Activated CD4-positive, alpha-beta memory T cell treated with anti-CD3 and anti-CD28 coated beads, Interleukin-2, amount 10 ng/mL, durations not matched to agents 7 days and 5 days (primary cell): ENCODE measurements around the gene CMSS1. TPM values are rescaled to one million over a fixed set of nuclear protein-coding genes. Genes with fewer than 3 reads are reported as not detected.

Source experiments
- CTCF ChIA-PET: fragments of 350-600 bp; sonication (Branson Sonifier 250); formaldehyde crosslinking; loops from one replicate; lab custom pipeline; 2021; ENCODE audit warnings: antibody characterized with exemption, inconsistent platforms; lab: Charles Lee
- POLR2A ChIA-PET: fragments of 350-600 bp; sonication (Branson Sonifier 250); formaldehyde crosslinking; loops from one replicate; lab custom pipeline; 2021; ENCODE audit warnings: antibody characterized with exemption; lab: Charles Lee
- DNase-seq: peaks from one replicate; pipeline ENCODE4 v3.0.0-alpha.2; 2020
- H3K27ac Mint-ChIP-seq: one replicate; pipeline ENCODE4 v1.8.0; 2021; ENCODE audit warnings: mild to moderate bottlenecking, mixed read lengths
- H3K27me3 Mint-ChIP-seq: one replicate; pipeline ENCODE4 v1.8.0; 2021; ENCODE audit warnings: mixed read lengths
- H3K36me3 Mint-ChIP-seq: one replicate; pipeline ENCODE4 v1.8.0; 2021; ENCODE audit warnings: low read depth, mixed read lengths
- H3K4me1 Mint-ChIP-seq: one replicate; pipeline ENCODE4 v1.8.0; 2021; ENCODE audit warnings: mixed read lengths
- H3K4me3 Mint-ChIP-seq: one replicate; pipeline ENCODE4 v1.8.0; 2021; ENCODE audit warnings: mild to moderate bottlenecking, mixed read lengths
- H3K9me3 Mint-ChIP-seq: one replicate; pipeline ENCODE4 v1.8.0; 2021; ENCODE audit warnings: mixed read lengths
- total RNA-seq, 2 experiments: library from RNA; stranded (reverse); gene quantifications; one replicate each; pipeline ENCODE4 v1.2.3, GENCODE V29; 2021

CMSS1 gene
- total RNA-seq, 2 experiments from 2014 or later: 28.0 to 31.0 TPM

DNA sequence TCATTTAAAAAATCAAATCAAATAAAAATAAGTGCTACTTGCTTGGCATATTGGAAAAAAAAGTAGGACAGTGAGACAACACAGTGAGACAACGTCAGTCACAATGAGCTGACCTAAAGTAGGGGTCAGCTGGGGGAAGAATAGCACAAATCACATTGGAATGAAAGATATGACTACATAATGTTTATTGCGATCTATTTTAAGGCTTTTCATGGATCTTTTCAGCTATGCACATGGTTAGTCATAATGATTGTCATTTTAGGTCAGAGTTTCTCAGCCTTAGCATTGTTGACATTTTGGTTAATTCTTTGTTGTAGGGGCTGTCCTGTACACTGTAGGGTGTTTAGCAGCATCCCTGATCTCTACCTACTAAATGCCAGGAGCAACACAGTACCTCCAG, 44.5 kb downstream of the CMSS1 start:
- Mint-ChIP-seq H3K9me3 (no peaks in the 10 kb centered on the region), H3K27me3 (no peaks in the 10 kb centered on the region), H3K36me3 (peaks cover 11% of the 10 kb centered on the region), H3K4me1 (peaks cover 47% of the 10 kb centered on the region), H3K4me3 (no peak overlapping the region), H3K27ac (no peak overlapping the region)
- ChIA-PET POLR2A (interaction anchor here (2.4 kb wide), 1 partner anchor 9 kb away, joined by 6 read pairs; no protein-coding TSS in a partner anchor), CTCF (interaction anchor here (0.6 kb wide), 1 partner anchor 22 kb away, joined by 4 read pairs; no protein-coding TSS in a partner anchor)
- no peak for DNase-seq

DNA sequence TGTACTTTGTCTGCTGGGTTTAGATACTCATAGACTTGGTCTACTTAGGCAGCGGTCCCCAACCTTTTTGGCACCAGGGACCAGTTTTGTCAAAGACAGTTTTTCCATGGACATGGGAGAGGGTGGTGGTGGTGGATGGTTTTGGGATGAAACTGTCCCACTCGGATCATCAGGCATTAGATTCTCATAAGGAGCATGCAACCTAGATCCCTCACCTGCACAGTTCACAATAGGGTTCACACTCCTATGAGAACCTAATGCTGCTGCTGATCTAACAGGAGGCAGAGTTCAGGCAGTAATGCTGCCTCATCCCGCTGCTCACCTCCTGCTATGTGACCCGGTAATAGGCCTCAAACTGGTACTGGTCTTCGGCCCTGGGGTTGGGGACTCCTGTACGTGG, 45.3 kb downstream of the CMSS1 start:
- CTCF ChIA-PET: no interaction called here
- POLR2A ChIA-PET: no interaction called here
- H3K4me3 Mint-ChIP-seq: no peak overlapping the region
- peaks cover 53% of the 10 kb centered on the region for H3K4me1 Mint-ChIP-seq
- H3K27ac Mint-ChIP-seq: no peak overlapping the region
- no peaks in the 10 kb centered on the region for H3K27me3 Mint-ChIP-seq
- DNase-seq: no peak
- H3K36me3 Mint-ChIP-seq: peaks cover 11% of the 10 kb centered on the region
- H3K9me3 Mint-ChIP-seq: no peaks in the 10 kb centered on the region

DNA sequence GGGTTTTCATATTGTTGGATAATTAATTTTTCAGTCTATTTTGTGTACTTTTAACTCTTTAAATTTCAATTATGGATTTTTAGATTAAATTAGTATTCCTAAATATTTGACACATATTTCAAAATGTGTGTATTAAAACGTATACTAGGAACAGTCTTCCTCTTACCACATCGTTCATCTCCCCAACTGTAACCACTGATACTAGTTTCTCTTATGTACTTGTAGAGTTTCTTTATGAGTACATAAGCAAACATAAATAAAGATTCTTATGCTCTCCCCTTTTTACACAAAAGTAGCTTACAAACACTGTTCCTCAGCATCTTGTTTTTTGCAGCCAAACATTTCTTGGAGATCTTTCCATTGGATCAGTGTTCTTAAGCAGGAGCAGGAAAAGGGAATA, 45.9 kb downstream of the CMSS1 start:
- POLR2A ChIA-PET: no interaction called here
- peaks cover 11% of the 10 kb centered on the region for H3K36me3 Mint-ChIP-seq
- peaks cover 59% of the 10 kb centered on the region for H3K4me1 Mint-ChIP-seq
- H3K9me3 Mint-ChIP-seq: no peaks in the 10 kb centered on the region
- DNase-seq: no peak
- H3K27ac Mint-ChIP-seq: no peak overlapping the region
- H3K27me3 Mint-ChIP-seq: no peaks in the 10 kb centered on the region
- CTCF ChIA-PET: interaction anchor here (1.0 to 1.4 kb wide), 2 partner anchors 12 to 21 kb away, joined by 3 to 5 read pairs; no protein-coding TSS in a partner anchor
- H3K4me3 Mint-ChIP-seq: no peak overlapping the region

DNA sequence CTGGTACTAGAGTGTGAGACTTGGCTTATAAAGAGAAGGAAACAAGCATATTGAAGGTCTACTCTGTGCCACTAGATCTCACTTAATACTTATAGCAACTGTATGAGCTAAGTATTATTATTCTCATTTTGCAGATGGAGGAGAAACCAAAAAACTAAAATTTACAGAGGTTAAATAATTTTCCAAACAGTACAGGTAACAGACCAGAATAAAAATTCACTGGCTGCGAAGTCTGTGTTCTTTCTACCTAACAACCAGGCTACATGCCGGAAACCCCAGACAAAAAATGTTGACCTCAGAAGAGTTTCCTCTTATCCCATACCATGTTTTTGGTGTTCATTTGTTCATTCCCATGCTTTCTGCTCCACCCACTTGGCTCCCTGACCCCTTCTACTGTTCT, 46.6 kb downstream of the CMSS1 start:
- POLR2A ChIA-PET: interaction anchor here (1.4 kb wide), 1 partner anchor 12 kb away, joined by 3 read pairs; no protein-coding TSS in a partner anchor
- DNase-seq: no peak
- Mint-ChIP-seq H3K4me3 (no peak overlapping the region), H3K36me3 (peaks cover 11% of the 10 kb centered on the region), H3K27ac (no peak overlapping the region), H3K27me3 (no peaks in the 10 kb centered on the region), H3K9me3 (no peaks in the 10 kb centered on the region), H3K4me1 (peaks cover 64% of the 10 kb centered on the region)
- CTCF ChIA-PET: interaction anchor here (1.0 to 1.4 kb wide), 2 partner anchors 11 to 21 kb away, joined by 3 to 5 read pairs; no protein-coding TSS in a partner anchor

DNA sequence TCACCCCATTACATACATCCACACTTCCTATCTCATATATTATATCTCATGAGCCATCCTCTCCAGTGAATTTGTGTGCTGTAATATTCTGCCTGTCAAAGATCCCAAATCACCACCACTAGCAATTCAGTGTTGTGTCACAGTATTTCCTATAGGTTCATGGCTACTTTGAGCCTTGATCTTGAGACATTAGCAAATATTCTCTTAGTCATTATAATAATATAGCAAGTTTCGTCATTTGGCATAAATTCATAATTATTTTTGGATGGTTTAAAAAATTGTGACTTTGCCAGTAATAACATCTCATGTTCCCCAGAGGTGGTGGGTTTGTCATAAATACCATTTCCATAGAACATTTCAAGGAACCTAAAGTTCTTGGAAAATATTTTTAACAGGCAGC, 47.7 kb downstream of the CMSS1 start:
- no peaks in the 10 kb centered on the region for H3K27me3 Mint-ChIP-seq
- H3K9me3 Mint-ChIP-seq: no peaks in the 10 kb centered on the region
- no peak overlapping the region for H3K4me3 Mint-ChIP-seq
- H3K4me1 Mint-ChIP-seq: peaks cover 60% of the 10 kb centered on the region
- ChIA-PET CTCF (no interaction called here), POLR2A (interaction anchor here (1.4 to 1.6 kb wide), 2 partner anchors 11 to 27 kb away, joined by 3 read pairs; no protein-coding TSS in a partner anchor)
- H3K27ac Mint-ChIP-seq: no peak overlapping the region
- DNase-seq: no peak
- H3K36me3 Mint-ChIP-seq: peaks cover 11% of the 10 kb centered on the region

DNA sequence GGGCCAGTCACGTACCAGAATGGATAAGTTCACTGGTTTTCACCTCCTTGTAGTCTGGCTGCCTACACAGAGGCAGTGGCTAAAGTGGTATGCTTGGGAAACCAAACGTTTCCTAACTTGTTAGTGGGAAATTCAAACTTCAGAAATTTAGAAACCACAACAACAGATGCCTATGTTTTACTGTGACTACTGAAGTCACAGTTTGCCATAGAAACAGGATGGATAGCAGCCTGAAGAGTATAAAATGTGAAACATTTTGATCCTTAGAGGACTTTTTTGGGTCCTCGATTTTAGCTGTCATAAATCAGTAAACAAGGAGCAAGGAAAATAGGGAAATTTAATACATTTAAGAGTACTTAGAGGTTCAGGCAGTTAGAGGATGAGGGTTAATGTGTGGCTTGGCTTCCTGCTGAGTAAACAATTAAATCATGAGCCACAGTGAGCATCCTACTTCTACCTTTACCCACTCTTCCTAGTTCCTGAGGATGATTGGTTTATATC, 48.6 kb downstream of the CMSS1 start:
- H3K4me1 Mint-ChIP-seq: peaks cover 58% of the 10 kb centered on the region
- ChIA-PET POLR2A (interaction anchor here (0.9 to 1.6 kb wide), 3 partner anchors 28 to 48 kb away, joined by 3 to 5 read pairs (median 3); partner anchors contain the start of gene CMSS1), CTCF (no interaction called here)
- H3K27me3 Mint-ChIP-seq: no peaks in the 10 kb centered on the region
- H3K4me3 Mint-ChIP-seq: no peak overlapping the region
- peaks cover 11% of the 10 kb centered on the region for H3K36me3 Mint-ChIP-seq
- H3K9me3 Mint-ChIP-seq: no peaks in the 10 kb centered on the region
- no peak for DNase-seq
- peak overlapping the region; percentile 67 for H3K27ac Mint-ChIP-seq

DNA sequence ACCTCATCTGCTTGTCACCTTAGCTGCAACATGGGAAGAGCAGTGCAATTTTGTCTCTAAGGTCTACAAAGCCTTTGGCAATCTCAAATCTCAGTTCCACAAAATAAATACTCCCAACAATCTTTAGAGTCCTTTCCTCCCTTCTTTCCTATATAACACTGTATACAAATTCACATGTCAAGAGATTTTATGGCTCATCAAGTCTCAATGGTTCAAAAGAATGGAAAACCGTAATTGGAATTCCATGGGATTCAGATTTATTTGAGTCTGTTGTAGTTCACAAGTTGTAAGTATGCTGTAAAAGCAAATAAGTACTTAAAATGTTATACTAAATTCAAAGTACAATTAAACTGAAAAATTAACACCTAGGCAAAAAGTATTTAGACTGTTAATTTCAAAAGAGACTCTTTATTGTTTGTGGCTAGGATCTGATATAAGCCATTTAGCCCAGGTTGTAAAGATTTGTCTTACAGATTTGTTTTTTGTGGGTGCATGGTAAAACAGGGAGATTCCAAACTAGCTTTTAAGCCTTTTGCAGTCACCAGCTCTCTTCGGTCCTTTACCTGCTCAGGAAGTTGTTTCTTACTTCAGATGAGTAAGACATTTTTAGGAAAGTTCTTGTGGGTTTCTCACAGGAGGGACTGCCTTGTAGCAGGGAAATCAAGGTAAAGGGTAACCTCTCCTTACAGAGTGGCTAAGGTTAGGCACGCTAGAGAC, 50.1 kb downstream of the CMSS1 start:
- Mint-ChIP-seq H3K36me3 (peaks cover 8% of the 10 kb centered on the region), H3K27ac (peak overlapping the region; percentile 67), H3K27me3 (no peaks in the 10 kb centered on the region), H3K4me3 (no peak overlapping the region), H3K4me1 (peaks cover 66% of the 10 kb centered on the region), H3K9me3 (no peaks in the 10 kb centered on the region)
- no peak for DNase-seq
- ChIA-PET CTCF (interaction anchor here (1.1 to 1.3 kb wide), 2 partner anchors 8 to 386 kb away, joined by 3 to 5 read pairs; no protein-coding TSS in a partner anchor), POLR2A (interaction anchor here (0.7 to 1.4 kb wide), 7 partner anchors 9 to 534 kb away, joined by 3 to 6 read pairs (median 3); partner anchors contain the start of genes CMSS1 and LNP1)

DNA sequence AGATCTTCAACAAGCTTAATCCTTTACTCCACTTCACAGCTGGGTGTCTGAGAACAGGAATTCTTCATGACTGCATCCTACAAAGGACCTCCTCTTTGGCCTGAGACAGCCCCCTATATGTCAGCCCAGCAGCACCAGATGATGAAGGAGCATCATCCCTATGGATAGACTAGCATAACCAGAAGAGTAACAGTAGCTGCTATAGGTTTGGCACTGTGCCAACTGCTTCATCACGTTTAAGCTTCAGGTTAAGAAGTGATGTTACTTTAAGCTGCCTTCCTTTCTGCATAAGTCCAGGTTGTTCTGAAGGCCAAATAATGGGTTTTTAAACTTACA, 50.6 kb downstream of the CMSS1 start:
- Mint-ChIP-seq H3K36me3 (peaks cover 3% of the 10 kb centered on the region), H3K27me3 (no peaks in the 10 kb centered on the region), H3K9me3 (no peaks in the 10 kb centered on the region), H3K4me1 (peaks cover 66% of the 10 kb centered on the region), H3K4me3 (no peak overlapping the region), H3K27ac (peak overlapping the region; percentile 49)
- ChIA-PET CTCF (interaction anchor here (1.1 to 1.3 kb wide), 2 partner anchors 9 to 386 kb away, joined by 3 to 5 read pairs; no protein-coding TSS in a partner anchor), POLR2A (interaction anchor here (0.7 to 1.4 kb wide), 5 partner anchors 9 to 533 kb away, joined by 3 to 6 read pairs (median 3); partner anchors contain the start of gene LNP1)
- DNase-seq: peak; percentile 35

DNA sequence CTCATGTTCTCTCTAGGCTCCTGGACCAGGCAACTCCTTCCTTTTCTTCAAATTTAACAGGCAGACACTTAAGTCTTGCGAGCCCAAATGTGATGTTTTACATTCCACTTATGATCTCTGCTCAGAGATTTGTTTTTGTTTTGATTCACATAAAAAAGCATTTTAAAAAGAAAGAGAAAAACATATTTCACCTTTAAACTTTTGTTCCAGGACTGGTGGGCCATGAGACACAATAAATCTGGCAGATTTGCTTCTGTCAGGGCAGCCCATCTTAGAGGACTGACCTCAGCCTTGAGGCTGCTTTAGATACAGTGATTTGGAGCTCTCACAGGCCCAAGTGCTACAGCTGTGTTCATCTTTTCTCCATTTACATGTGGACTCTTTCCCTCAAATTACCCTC, 52.0 kb downstream of the CMSS1 start:
- Mint-ChIP-seq H3K4me1 (peaks cover 66% of the 10 kb centered on the region), H3K27me3 (peaks cover 4% of the 10 kb centered on the region), H3K36me3 (no peaks in the 10 kb centered on the region), H3K27ac (no peak overlapping the region), H3K9me3 (no peaks in the 10 kb centered on the region), H3K4me3 (no peak overlapping the region)
- ChIA-PET POLR2A (interaction anchor here (2.3 to 2.4 kb wide), 2 partner anchors 8 to 15 kb away, joined by 6 to 11 read pairs; no protein-coding TSS in a partner anchor), CTCF (interaction anchor here (0.8 kb wide), 1 partner anchor 385 kb away, joined by 3 read pairs; no protein-coding TSS in a partner anchor)
- no peak for DNase-seq

DNA sequence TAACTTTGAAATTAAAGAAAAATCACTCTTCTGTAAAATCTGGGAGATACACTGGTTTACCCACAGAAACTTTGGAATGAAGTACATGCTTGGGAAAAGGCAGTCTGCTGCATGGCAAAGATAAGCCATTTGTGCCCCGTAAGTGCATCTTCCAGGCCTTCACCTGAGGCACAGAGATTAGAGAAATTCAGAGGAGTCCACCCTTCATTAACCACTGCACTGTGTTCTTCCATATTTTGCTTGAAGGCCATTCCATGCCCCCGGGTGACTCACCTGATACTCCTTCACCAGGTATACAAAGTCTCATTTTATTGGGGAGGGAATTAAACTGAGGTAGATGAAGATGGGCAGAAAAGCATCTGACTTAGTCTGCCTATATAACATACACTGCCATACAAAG, 53.0 kb downstream of the CMSS1 start:
- Mint-ChIP-seq H3K27ac (no peak overlapping the region), H3K9me3 (no peaks in the 10 kb centered on the region), H3K27me3 (peaks cover 9% of the 10 kb centered on the region), H3K4me3 (no peak overlapping the region), H3K36me3 (no peaks in the 10 kb centered on the region), H3K4me1 (peaks cover 67% of the 10 kb centered on the region)
- DNase-seq: no peak
- ChIA-PET POLR2A (interaction anchor here (2.3 to 2.4 kb wide), 2 partner anchors 9 to 14 kb away, joined by 6 to 11 read pairs; no protein-coding TSS in a partner anchor), CTCF (interaction anchor here (1.2 kb wide), 1 partner anchor 198 kb away, joined by 3 read pairs; no protein-coding TSS in a partner anchor)

DNA sequence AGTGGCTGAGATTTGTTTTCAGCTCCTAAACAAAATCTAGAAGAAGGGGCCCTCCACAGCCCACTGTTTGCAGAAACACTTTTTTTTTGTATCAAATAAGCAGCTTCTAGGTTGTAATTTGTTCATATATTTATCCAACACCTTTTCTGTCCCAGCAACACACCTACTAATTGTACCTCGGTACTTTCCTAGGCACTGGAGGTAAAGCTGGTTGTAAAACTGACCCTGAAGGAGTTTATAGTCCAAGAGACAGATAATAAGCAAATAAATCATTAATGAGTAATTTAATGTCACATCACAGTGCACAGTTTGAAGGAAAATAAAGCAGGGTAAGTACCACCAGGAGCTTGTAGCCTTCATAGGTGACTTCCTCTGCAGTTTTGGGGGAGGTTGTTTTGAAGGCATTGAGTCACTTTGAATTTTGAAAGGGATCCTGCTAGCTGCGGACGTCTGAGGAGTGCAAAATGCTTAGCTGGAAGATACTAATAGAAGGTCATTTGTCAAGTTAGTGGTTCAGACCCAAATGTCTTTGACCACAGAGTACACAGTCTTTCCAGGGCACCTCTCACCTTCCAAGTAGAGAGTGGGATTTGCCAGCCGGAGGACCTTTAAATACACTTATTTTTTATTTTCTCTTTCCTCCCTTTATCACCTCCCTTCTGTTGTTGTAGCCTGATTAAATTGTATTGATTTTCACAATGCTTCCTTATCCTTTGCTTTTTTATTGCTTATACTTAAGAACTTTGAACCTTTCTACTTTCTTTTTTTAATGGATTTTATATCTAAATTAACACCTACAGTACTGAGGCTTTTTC, 53.8 kb downstream of the CMSS1 start:
- H3K9me3 Mint-ChIP-seq: no peaks in the 10 kb centered on the region
- no peak overlapping the region for H3K4me3 Mint-ChIP-seq
- no peak for DNase-seq
- peaks cover 63% of the 10 kb centered on the region for H3K4me1 Mint-ChIP-seq
- peaks cover 12% of the 10 kb centered on the region for H3K27me3 Mint-ChIP-seq
- H3K36me3 Mint-ChIP-seq: no peaks in the 10 kb centered on the region
- H3K27ac Mint-ChIP-seq: no peak overlapping the region
- ChIA-PET CTCF (interaction anchor here (0.8 to 1.2 kb wide), 2 partner anchors 40 to 197 kb away, joined by 3 read pairs; no protein-coding TSS in a partner anchor), POLR2A (interaction anchor here (2.3 to 2.4 kb wide), 2 partner anchors 10 to 13 kb away, joined by 6 to 11 read pairs; no protein-coding TSS in a partner anchor)

DNA sequence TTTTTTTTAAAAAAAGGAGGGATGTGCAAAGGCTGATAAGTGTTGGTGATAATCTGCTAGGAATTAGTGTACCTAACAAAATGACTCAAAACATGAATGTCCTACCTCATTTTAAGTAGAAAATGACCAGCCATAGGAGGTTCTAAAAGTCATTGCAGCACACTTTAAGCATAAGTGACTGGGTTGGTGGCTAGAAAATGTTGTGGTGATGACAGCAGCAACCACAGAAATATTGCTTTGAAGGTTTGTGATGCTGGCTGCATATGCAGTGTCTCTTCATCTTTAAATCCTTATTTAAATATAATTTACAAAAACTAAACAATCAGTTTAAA, 55.2 kb downstream of the CMSS1 start:
- CTCF ChIA-PET: no interaction called here
- POLR2A ChIA-PET: no interaction called here
- H3K27ac Mint-ChIP-seq: peak overlapping the region; percentile 27
- no peaks in the 10 kb centered on the region for H3K36me3 Mint-ChIP-seq
- peak; percentile 58 for DNase-seq
- H3K27me3 Mint-ChIP-seq: peaks cover 16% of the 10 kb centered on the region
- no peaks in the 10 kb centered on the region for H3K9me3 Mint-ChIP-seq
- no peak overlapping the region for H3K4me3 Mint-ChIP-seq
- peaks cover 49% of the 10 kb centered on the region for H3K4me1 Mint-ChIP-seq
